ENCODE measurements around the gene DOC2B.

Gene DOC2B

DNA sequence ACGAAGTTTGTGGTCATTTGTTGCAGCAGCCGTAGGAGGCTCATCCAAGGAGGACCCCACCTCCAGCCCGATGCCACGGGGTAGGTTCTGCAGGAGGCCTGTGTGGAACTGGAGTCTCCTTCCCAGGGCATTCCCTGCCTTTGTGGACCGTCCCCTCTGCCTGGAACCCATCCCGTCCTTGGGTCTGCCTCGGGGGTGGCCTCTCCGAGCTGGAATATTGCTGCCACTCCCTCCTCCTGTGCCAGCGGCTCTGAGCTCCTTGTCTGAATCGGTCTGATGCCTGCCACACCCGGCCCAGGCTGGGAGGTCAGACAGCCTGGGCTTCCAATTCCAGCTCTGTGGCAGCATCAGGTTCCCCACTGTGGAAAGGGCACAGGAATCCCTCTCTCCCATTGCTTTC is 18.8 kb downstream of the DOC2B start:
- POLR2A ChIA-PET: interaction anchor here (0.8 kb wide), 1 partner anchor 13 kb away, joined by 3 read pairs; no protein-coding TSS in a partner anchor
- TF ChIP-seq, protein P1, sequence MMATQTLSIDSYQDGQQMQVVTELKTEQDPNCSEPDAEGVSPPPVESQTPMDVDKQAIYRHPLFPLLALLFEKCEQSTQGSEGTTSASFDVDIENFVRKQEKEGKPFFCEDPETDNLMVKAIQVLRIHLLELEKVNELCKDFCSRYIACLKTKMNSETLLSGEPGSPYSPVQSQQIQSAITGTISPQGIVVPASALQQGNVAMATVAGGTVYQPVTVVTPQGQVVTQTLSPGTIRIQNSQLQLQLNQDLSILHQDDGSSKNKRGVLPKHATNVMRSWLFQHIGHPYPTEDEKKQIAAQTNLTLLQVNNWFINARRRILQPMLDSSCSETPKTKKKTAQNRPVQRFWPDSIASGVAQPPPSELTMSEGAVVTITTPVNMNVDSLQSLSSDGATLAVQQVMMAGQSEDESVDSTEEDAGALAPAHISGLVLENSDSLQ (IDR thresholded peaks at IDR 0.05): no peak
- no peak for TF ChIP-seq SP1 (IDR thresholded peaks at IDR 0.05)
- TF ChIP-seq ELF4 (IDR thresholded peaks at IDR 0.05): no peak
- no peak for TF ChIP-seq NFRKB (IDR thresholded peaks at IDR 0.05)
- no peak for TF ChIP-seq CTBP1 (IDR thresholded peaks at IDR 0.05; ENCODE audit: borderline replicate concordance)
- TF ChIP-seq LEF1 (IDR thresholded peaks at IDR 0.05; ENCODE audit: borderline replicate concordance): no peak
- no peak for TF ChIP-seq BHLHE40 (IDR thresholded peaks at IDR 0.05; ENCODE audit: borderline replicate concordance)
- no peak for DNase-seq (ENCODE audit: extremely low spot score)
- CTCF ChIA-PET: no interaction called here

DNA sequence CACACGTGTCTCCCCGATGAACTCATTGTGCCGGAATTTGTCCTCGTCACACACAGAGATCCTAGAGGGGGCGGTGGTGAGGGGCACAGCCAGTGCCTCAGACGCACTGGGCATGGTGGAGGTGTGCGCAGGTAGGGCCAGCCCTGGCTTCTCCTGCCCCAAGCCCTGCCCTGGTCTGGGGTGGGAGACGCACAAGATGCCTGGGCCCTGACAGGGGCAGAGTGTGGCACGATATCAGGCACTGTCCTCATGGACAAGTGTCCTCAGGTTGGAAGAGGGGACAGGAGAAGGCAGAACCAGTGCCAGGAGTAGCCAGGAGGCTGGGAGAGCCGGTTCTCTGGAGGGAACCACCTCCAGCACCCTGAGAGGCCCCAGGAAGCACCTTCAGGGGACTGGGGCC is 20.0 kb downstream of the DOC2B start:
- CTCF ChIA-PET: no interaction called here
- DNase-seq (ENCODE audit: extremely low spot score): no peak
- no peak for TF ChIP-seq TARDBP (IDR thresholded peaks at IDR 0.05)
- TF ChIP-seq, protein P1 (IDR thresholded peaks at IDR 0.05): no peak
- TF ChIP-seq LEF1 (IDR thresholded peaks at IDR 0.05; ENCODE audit: borderline replicate concordance): no peak
- no peak for TF ChIP-seq ZNF384 (IDR thresholded peaks at IDR 0.05)
- TF ChIP-seq NFRKB (IDR thresholded peaks at IDR 0.05): no peak
- no peak for TF ChIP-seq ARNT (IDR thresholded peaks at IDR 0.05)
- TF ChIP-seq BHLHE40 (IDR thresholded peaks at IDR 0.05; ENCODE audit: borderline replicate concordance): no peak
- TF ChIP-seq FOXA1 (IDR thresholded peaks at IDR 0.05): no peak
- POLR2A ChIA-PET: no interaction called here

DNA sequence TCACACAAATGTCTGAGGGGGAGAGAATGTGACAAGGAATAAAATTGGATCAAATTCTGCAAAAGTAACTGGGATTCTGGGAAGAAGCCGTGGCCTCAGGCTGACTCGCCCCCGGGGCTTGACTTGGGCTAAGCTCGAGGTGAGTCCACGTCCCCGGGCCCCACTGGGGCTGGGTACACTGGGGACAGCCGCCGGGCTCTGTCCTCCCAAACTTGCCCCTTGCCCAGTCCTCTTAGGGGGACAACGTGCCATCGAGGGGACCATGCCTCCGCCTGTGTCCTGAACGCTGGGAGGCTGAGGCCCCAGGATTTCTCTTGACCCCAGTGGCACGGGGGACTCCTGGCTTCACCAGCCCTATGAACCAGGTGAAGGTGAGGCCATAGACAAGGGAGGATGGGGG is 21.1 kb downstream of the DOC2B start:
- POLR2A ChIA-PET: no interaction called here
- CTCF ChIA-PET: no interaction called here
- no peak for TF ChIP-seq BHLHE40 (IDR thresholded peaks at IDR 0.05; ENCODE audit: borderline replicate concordance)
- TF ChIP-seq SUZ12 (IDR thresholded peaks at IDR 0.05): no peak
- no peak for TF ChIP-seq FOXK2 (IDR thresholded peaks at IDR 0.05)
- TF ChIP-seq FOXA1 (IDR thresholded peaks at IDR 0.05): no peak
- TF ChIP-seq ARNT (IDR thresholded peaks at IDR 0.05): no peak
- TF ChIP-seq L3MBTL2 (conservative IDR thresholded peaks at IDR 0.05): no peak
- DNase-seq (ENCODE audit: extremely low spot score): no peak

DNA sequence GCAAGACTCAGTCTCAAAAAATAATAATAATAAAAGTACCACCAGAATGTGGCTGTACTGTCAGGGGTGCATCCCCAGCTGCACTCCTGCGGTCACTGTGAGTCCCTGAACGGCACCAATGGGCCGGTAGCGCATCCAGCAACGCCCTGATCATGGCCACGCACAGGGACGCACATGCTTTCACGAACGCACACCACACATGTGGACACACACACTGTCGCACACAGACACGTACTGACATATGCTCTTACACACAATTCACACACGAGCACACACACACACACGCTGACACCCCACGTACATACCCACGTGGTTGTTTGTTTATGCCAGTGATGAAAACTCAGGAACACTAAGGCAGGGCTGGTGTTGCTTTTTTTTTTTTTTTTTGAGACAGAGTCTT is 21.8 kb downstream of the DOC2B start:
- no peak for TF ChIP-seq FOXM1 (IDR thresholded peaks at IDR 0.05; ENCODE audit: borderline replicate concordance)
- TF ChIP-seq SUZ12 (IDR thresholded peaks at IDR 0.05): no peak
- no peak for TF ChIP-seq ZNF384 (IDR thresholded peaks at IDR 0.05)
- TF ChIP-seq CTBP1 (IDR thresholded peaks at IDR 0.05; ENCODE audit: borderline replicate concordance): no peak
- TF ChIP-seq TARDBP (IDR thresholded peaks at IDR 0.05): no peak
- TF ChIP-seq NFRKB (IDR thresholded peaks at IDR 0.05): no peak
- no peak for TF ChIP-seq ARNT (IDR thresholded peaks at IDR 0.05)
- TF ChIP-seq SP1 (IDR thresholded peaks at IDR 0.05): no peak
- no peak for DNase-seq (ENCODE audit: extremely low spot score)
- ChIA-PET CTCF (no interaction called here), POLR2A (no interaction called here)

DNA sequence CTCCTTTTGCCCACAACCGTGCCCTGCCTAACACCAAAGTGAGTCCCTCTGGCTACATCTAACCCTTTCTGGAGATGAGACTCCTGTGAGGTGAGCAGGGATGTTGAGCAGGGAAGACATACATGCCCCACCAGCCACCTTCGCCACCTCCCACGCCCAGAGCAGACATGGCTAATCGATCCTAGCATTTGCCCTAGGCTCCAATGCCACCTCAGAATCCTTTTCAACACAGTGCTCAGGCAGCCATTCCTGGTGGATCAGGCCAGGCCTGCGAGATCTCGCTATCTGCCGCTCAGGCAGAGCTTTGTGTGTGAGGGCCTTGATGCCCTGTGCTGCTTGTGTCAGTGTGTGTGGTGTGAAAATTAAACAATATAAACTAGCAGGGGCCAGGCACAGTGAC is 23.1 kb downstream of the DOC2B start:
- no peak for TF ChIP-seq FOXK2 (IDR thresholded peaks at IDR 0.05)
- no peak for TF ChIP-seq BHLHE40 (IDR thresholded peaks at IDR 0.05; ENCODE audit: borderline replicate concordance)
- TF ChIP-seq NFRKB (IDR thresholded peaks at IDR 0.05): no peak
- no peak for DNase-seq (ENCODE audit: extremely low spot score)
- ChIA-PET CTCF (no interaction called here), POLR2A (no interaction called here)

DNA sequence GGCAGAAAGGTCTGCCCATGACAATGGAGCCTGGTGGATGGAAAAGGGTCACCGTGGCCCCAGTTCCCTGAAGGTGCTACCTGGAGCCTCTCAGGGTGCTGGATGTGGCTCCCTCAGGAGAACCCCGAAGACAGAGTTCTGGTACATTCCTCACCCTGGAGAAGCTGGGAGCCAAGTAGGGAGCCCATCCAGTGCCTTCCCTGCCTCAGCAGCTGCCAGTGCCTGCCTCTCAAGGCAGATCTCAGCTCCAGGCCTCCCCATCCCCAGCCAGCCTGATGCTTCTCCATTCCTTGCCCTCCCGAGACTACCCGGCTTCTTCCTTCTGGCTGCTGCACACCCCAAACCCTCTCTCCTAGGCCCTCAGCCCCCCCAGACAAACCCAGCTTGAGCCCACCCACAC is 23.5 kb downstream of the DOC2B start:
- POLR2A ChIA-PET: no interaction called here
- CTCF ChIA-PET: no interaction called here
- TF ChIP-seq ELF4 (IDR thresholded peaks at IDR 0.05) (no peak), CTBP1 (IDR thresholded peaks at IDR 0.05; ENCODE audit: borderline replicate concordance) (no peak), BHLHE40 (IDR thresholded peaks at IDR 0.05; ENCODE audit: borderline replicate concordance) (no peak), FOXA1 (IDR thresholded peaks at IDR 0.05) (no peak), ZNF384 (IDR thresholded peaks at IDR 0.05) (no peak), HDGF (IDR thresholded peaks at IDR 0.05; ENCODE audit: borderline replicate concordance) (no peak), FOXM1 (IDR thresholded peaks at IDR 0.05; ENCODE audit: borderline replicate concordance) (no peak), ARNT (IDR thresholded peaks at IDR 0.05) (no peak)
- TF ChIP-seq, protein P1 (IDR thresholded peaks at IDR 0.05): no peak
- no peak for DNase-seq (ENCODE audit: extremely low spot score)

DNA sequence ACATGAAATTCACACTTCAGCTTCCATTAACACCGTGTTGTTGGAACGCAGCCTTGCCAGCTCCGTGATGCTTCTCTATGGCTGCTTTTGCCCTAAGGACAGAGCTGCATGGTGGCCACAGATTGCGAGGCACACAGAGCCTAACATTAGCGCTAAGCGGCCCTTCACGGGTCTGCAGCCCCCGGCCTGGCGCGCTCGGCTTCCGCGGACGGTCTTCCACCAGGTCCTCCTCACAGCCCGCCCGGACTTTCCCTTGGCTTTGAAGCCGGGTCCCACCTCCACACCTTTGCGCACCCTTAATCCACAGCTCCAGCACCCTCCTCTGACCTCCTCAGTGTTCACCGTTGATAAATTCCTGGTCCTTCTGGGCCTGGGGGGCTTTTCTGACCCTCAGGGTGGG is 24.5 kb downstream of the DOC2B start:
- no peak for DNase-seq (ENCODE audit: extremely low spot score)
- ChIA-PET POLR2A (no interaction called here), CTCF (no interaction called here)
- TF ChIP-seq BHLHE40 (IDR thresholded peaks at IDR 0.05; ENCODE audit: borderline replicate concordance): no peak
- TF ChIP-seq TARDBP (IDR thresholded peaks at IDR 0.05): no peak
- TF ChIP-seq FOXM1 (IDR thresholded peaks at IDR 0.05; ENCODE audit: borderline replicate concordance): no peak
- TF ChIP-seq LEF1 (IDR thresholded peaks at IDR 0.05; ENCODE audit: borderline replicate concordance): no peak
- TF ChIP-seq ZNF384 (IDR thresholded peaks at IDR 0.05): no peak
- TF ChIP-seq, protein P1 (IDR thresholded peaks at IDR 0.05): no peak
- TF ChIP-seq SUZ12 (IDR thresholded peaks at IDR 0.05): no peak
- no peak for TF ChIP-seq FOXA1 (IDR thresholded peaks at IDR 0.05)
- no peak for TF ChIP-seq HDGF (IDR thresholded peaks at IDR 0.05; ENCODE audit: borderline replicate concordance)
- TF ChIP-seq CTBP1 (IDR thresholded peaks at IDR 0.05; ENCODE audit: borderline replicate concordance): no peak
- no peak for TF ChIP-seq SP1 (IDR thresholded peaks at IDR 0.05)
- no peak for TF ChIP-seq L3MBTL2 (conservative IDR thresholded peaks at IDR 0.05)
- no peak for TF ChIP-seq ARNT (IDR thresholded peaks at IDR 0.05)
- no peak for TF ChIP-seq FOXK2 (IDR thresholded peaks at IDR 0.05)
- TF ChIP-seq ELF4 (IDR thresholded peaks at IDR 0.05): no peak
- TF ChIP-seq NFRKB (IDR thresholded peaks at IDR 0.05): no peak
